Caco-2 (cell line): ENCODE measurements around the gene KRT81. TPM values are rescaled to one million over a fixed set of nuclear protein-coding genes. Genes with fewer than 3 reads are reported as not detected.

Experiments
- BruUV-seq: library from RNA; stranded (reverse); fragments of 400-500 nt; replicated peaks from 2 replicates; lab custom pipeline; 2021; lab: Mats Ljungman, UMichigan
- CTCF ChIA-PET: fragments of 300-600 bp; sonication (Branson Sonifier 250); formaldehyde crosslinking; loops from one replicate; lab custom pipeline; 2022; ENCODE audit warnings: antibody characterized with exemption; lab: Charles Lee
- POLR2A ChIA-PET: fragments of 300-600 bp; sonication (Branson Sonifier 250); formaldehyde crosslinking; loops from one replicate; lab custom pipeline; 2022; ENCODE audit warnings: antibody characterized with exemption; lab: Charles Lee
- DNase-seq, 2 experiments: peaks; one replicate each; pipeline versions ENCODE4 v3.0.0 to v3.0.0-alpha.2; 2020 to 2022
- H3K27me3 ChIP-seq: replicated peaks from 2 replicates; pipeline ENCODE4 v1.6.0; 2011; ENCODE audit warnings: low read length; ENCODE audit not compliant: control insufficient read depth, insufficient read depth
- H3K36me3 ChIP-seq: 2 replicates; pipeline ENCODE4 v1.5.1; 2011; ENCODE audit warnings: low read length; ENCODE audit not compliant: control insufficient read depth, insufficient read depth
- H3K4me1 ChIP-seq: fragments of 250-450 bp; sonication (Bioruptor Pico); 2 replicates; pipeline ENCODE4 v1.5.1; 2020; ENCODE audit warnings: mild to moderate bottlenecking
- H3K4me3 ChIP-seq: 2 replicates; pipeline ENCODE4 v1.5.1; 2011; ENCODE audit warnings: low read depth, mild to moderate bottlenecking, control low read depth, low read length
- H3K9me3 ChIP-seq: fragments of 250-450 bp; sonication (Bioruptor Pico); 2 replicates; pipeline ENCODE4 v1.5.1; 2020; ENCODE audit warnings: mild to moderate bottlenecking, moderate library complexity
- H3K27ac Mint-ChIP-seq: one replicate; pipeline ENCODE4 v1.8.0; 2022; ENCODE audit warnings: mixed read lengths; ENCODE audit not compliant: unreplicated experiment
- H3K27me3 Mint-ChIP-seq: one replicate; pipeline ENCODE4 v1.8.0; 2022; ENCODE audit warnings: mixed read lengths; ENCODE audit not compliant: insufficient read depth, unreplicated experiment
- H3K36me3 Mint-ChIP-seq: one replicate; pipeline ENCODE4 v1.8.0; 2022; ENCODE audit warnings: mild to moderate bottlenecking, mixed read lengths; ENCODE audit not compliant: insufficient read depth, unreplicated experiment
- H3K4me1 Mint-ChIP-seq: one replicate; pipeline ENCODE4 v1.8.0; 2022; ENCODE audit warnings: low read depth, mixed read lengths; ENCODE audit not compliant: unreplicated experiment
- H3K4me3 Mint-ChIP-seq: one replicate; pipeline ENCODE4 v1.8.0; 2022; ENCODE audit warnings: mild to moderate bottlenecking, moderate library complexity, mixed read lengths; ENCODE audit not compliant: unreplicated experiment
- H3K9me3 Mint-ChIP-seq: one replicate; pipeline ENCODE4 v1.8.0; 2022; ENCODE audit warnings: mixed read lengths; ENCODE audit not compliant: unreplicated experiment
- CTCF ChIP-seq, 2 experiments: fragments of 200-600 bp in 1 of 2; IDR thresholded peaks; 1 replicate in 1 of 2; 2 replicates in 1 of 2; pipeline versions ENCODE4 v1.5.1 to v1.8.0; 2011 to 2022; ENCODE audit warnings: antibody characterized with exemption in 1 of 2, control low read depth in 1 of 2, inconsistent platforms in 1 of 2, low read depth in 1 of 2, low read length in 1 of 2, mild to moderate bottlenecking in 1 of 2, moderate library complexity in 1 of 2; ENCODE audit not compliant: insufficient read depth in 1 of 2, severe bottlenecking in 1 of 2, unreplicated experiment in 1 of 2
- intact Hi-C: fragments of 100-400 bp; cut with micrococcal nuclease; formaldehyde crosslinking; loops from one replicate; pipeline ENCODE4 v1.10.0; 2022; ENCODE audit not compliant: unreplicated experiment
- total RNA-seq: library from RNA; stranded (reverse); gene quantifications from 2 replicates; pipeline ENCODE4 v1.2.3, GENCODE V29; 2022

The KRT81 gene
- total RNA-seq, 1 experiment from 2014 or later, result 0.45 TPM

- no peak within 1 kb of the TSS for H3K27ac Mint-ChIP-seq
- no peaks in the 10 kb centered on the region for H3K36me3 ChIP-seq
- intact Hi-C loops, result no loop called here
- H3K27me3 ChIP-seq, result no peaks in the 10 kb centered on the region
- no peak for TF ChIP-seq CTCF (IDR thresholded peaks at IDR 0.05; ENCODE audit: insufficient read depth in 1 of 2, low read depth in 1 of 2, low read length in 1 of 2, severe bottlenecking in 1 of 2, unreplicated experiment in 1 of 2)
- no peaks in the 10 kb centered on the region for H3K36me3 Mint-ChIP-seq
- peaks cover 5% of the 10 kb centered on the region for H3K27me3 Mint-ChIP-seq
- H3K9me3 Mint-ChIP-seq, result peaks cover 8% of the 10 kb centered on the region
- H3K4me1 Mint-ChIP-seq, result peaks cover 15% of the 10 kb centered on the region
- ChIA-PET CTCF (no interaction called here), POLR2A (no interaction called here)
- H3K4me3 Mint-ChIP-seq, result no peak within 1 kb of the TSS
- H3K4me1 ChIP-seq, result peaks cover 11% of the 10 kb centered on the region
- no TSS peak for BruUV-seq
- no peaks in the 10 kb centered on the region for H3K9me3 ChIP-seq
- no peak within 1 kb of the TSS for H3K4me3 ChIP-seq
- DNase-seq, result no peak
Observed at GRCh38 chr12:52274521-52275120, 16.7 kb downstream of the KRT81 start, which contains the start of gene KRT86. TSS of gene KRT86 (plus strand) at chr12:52274645. CDS start at chr12:52301917, 27,272 bp downstream.

- H3K4me3 Mint-ChIP-seq, result no peak overlapping the region
- peaks cover 8% of the 10 kb centered on the region for H3K9me3 Mint-ChIP-seq
- ChIA-PET POLR2A (no interaction called here), CTCF (no interaction called here)
- Histone ChIP-seq H3K36me3 (no peaks in the 10 kb centered on the region), H3K4me1 (no peaks in the 10 kb centered on the region), H3K4me3 (no peak overlapping the region), H3K9me3 (no peaks in the 10 kb centered on the region), H3K27me3 (no peaks in the 10 kb centered on the region)
- TF ChIP-seq CTCF (IDR thresholded peaks at IDR 0.05; ENCODE audit: insufficient read depth in 1 of 2, low read depth in 1 of 2, low read length in 1 of 2, severe bottlenecking in 1 of 2, unreplicated experiment in 1 of 2), result no peak
- H3K27ac Mint-ChIP-seq, result no peak overlapping the region
- H3K27me3 Mint-ChIP-seq, result peaks cover 5% of the 10 kb centered on the region
- no peaks in the 10 kb centered on the region for H3K36me3 Mint-ChIP-seq
- H3K4me1 Mint-ChIP-seq, result no peaks in the 10 kb centered on the region
- no peak for DNase-seq
- intact Hi-C loops, result no loop called here
- BruUV-seq, result no TSS peak
Observed at GRCh38 chr12:52271158-52271557, 20.2 kb downstream of the KRT81 start.

- POLR2A ChIA-PET, result no interaction called here
- H3K27ac Mint-ChIP-seq, result no peak overlapping the region
Observed at GRCh38 chr12:52270541-52271070, 20.7 kb downstream of the KRT81 start.

More at GRCh38 chr12:52270541-52271070, 20.7 kb downstream of the KRT81 start:
- Mint-ChIP-seq H3K27me3 (peaks cover 5% of the 10 kb centered on the region), H3K4me1 (no peaks in the 10 kb centered on the region), H3K9me3 (peaks cover 8% of the 10 kb centered on the region), H3K4me3 (no peak overlapping the region), H3K36me3 (no peaks in the 10 kb centered on the region)
- intact Hi-C loops, result no loop called here
- no TSS peak for BruUV-seq
- Histone ChIP-seq H3K27me3 (no peaks in the 10 kb centered on the region), H3K36me3 (no peaks in the 10 kb centered on the region), H3K4me1 (no peaks in the 10 kb centered on the region), H3K4me3 (no peak overlapping the region), H3K9me3 (no peaks in the 10 kb centered on the region)
- no peak for DNase-seq
- CTCF ChIA-PET, result interaction anchor here (2.4 kb wide), 1 partner anchor 8 kb away, joined by 9 read pairs; no protein-coding TSS in a partner anchor
- no peak for TF ChIP-seq CTCF (IDR thresholded peaks at IDR 0.05; ENCODE audit: insufficient read depth in 1 of 2, low read depth in 1 of 2, low read length in 1 of 2, severe bottlenecking in 1 of 2, unreplicated experiment in 1 of 2)
